Body of pancreas (tissue), 4 donors: ENCODE data around the gene VTI1A.

Source experiments
- POLR2A ChIP-seq, 3 donors: fragments of 450-650 bp; IDR thresholded peaks; one replicate each; pipeline ENCODE4 v1.6.1; 2016; ENCODE audit warnings: antibody characterized with exemption in 3 of 3, mild to moderate bottlenecking in 2 of 3
- TF ChIP-seq, protein P1 (sequence below), 7 experiments: fragments of 450-650 bp in 4 of 7; fragments of 200-600 bp in 3 of 7; sonication (generic) in 3 of 7; IDR thresholded peaks; one replicate each; pipeline ENCODE4 v1.5.1; 2016 to 2019; ENCODE audit warnings: antibody characterized with exemption in 7 of 7

DNA sequence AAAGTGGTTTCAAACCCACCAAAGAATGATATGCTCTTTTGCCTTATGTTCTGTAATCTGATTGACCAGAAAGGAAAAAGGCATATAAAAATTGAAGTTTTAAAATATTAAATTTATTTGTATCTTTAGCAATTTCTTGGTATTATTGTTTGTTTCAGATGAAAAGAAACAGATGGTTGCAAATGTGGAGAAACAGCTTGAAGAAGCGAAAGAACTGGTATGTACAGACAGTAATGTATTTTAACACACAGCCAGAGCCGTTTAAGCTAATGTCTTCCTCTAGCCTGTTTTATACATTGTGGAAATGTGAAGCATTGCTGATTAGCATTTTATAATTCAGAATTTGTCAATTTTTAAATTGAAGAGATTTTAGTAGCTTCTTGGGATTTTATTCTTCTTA, 13.4 kb downstream of the VTI1A start:
- TF ChIP-seq, protein P1, sequence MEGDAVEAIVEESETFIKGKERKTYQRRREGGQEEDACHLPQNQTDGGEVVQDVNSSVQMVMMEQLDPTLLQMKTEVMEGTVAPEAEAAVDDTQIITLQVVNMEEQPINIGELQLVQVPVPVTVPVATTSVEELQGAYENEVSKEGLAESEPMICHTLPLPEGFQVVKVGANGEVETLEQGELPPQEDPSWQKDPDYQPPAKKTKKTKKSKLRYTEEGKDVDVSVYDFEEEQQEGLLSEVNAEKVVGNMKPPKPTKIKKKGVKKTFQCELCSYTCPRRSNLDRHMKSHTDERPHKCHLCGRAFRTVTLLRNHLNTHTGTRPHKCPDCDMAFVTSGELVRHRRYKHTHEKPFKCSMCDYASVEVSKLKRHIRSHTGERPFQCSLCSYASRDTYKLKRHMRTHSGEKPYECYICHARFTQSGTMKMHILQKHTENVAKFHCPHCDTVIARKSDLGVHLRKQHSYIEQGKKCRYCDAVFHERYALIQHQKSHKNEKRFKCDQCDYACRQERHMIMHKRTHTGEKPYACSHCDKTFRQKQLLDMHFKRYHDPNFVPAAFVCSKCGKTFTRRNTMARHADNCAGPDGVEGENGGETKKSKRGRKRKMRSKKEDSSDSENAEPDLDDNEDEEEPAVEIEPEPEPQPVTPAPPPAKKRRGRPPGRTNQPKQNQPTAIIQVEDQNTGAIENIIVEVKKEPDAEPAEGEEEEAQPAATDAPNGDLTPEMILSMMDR (IDR thresholded peaks at IDR 0.05), result no peak
- no peak for TF ChIP-seq POLR2A (IDR thresholded peaks at IDR 0.05)
